ENCODE measurements around the gene RABGEF1.
"Not testable (repeated sequence)": the region's sequence is repeated elsewhere in the genome, so short reads cannot be mapped to it uniquely, and the experiment has no call there.

RABGEF1 gene

DNA sequence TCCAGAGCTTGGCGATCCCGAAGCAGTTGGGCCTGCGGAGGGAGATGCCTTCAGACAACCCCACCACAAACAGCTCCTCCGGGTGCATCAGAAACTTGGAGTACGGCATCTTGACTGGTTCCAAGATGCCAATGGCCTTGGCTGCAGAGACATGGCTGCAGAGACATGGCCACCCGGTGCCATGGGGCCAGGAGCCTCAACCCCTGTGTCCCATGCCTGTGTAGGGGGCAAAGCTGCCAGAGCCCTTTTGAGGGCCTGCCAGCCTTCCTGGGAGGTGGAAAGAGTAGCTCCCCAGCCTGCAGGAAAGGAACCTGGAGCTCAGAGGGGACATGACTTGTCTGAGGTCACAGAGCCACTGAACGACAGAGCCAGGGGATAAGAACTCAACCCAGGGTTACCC, 83.5 kb downstream of the RABGEF1 start:
- Histone ChIP-seq H3K9me3 (ENCODE audit: insufficient read depth, low read depth, low read length) (no peaks in the 10 kb centered on the region), H3K9ac (ENCODE audit: low read depth, low read length) (no peak overlapping the region), H3K4me3 (ENCODE audit: low read length) (no peak overlapping the region), H3K36me3 (ENCODE audit: insufficient read depth, low read depth, low read length) (no peaks in the 10 kb centered on the region), H3K4me1 (ENCODE audit: insufficient read depth, low read length) (no peaks in the 10 kb centered on the region), H3K27ac (ENCODE audit: low read length) (no peak overlapping the region), H3K27me3 (ENCODE audit: insufficient read depth, low read length) (no peaks in the 10 kb centered on the region)

DNA sequence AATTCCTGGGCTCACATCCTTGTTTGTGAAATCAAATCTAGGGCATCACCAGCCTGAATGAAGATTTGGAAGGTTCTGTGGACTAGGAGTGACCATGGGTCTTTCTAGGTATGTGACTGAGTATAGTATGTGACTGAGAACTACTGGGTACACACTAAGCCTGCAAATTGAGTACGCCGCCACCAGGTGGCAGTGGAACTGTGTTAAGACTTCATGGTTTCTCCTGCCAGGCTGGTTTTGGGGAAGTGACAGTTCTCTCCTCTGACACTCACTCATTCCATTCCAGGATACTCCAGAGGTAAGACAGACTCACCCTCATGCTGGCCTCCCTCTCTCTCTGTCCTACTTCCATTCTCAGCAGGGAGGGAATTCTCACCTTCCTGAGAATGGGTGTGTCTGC, 85.0 kb downstream of the RABGEF1 start:
- H3K4me3 ChIP-seq (ENCODE audit: low read length); H3K9ac ChIP-seq (ENCODE audit: low read depth, low read length); H3K27ac ChIP-seq (ENCODE audit: low read length); H3K4me1 ChIP-seq (ENCODE audit: insufficient read depth, low read length); H3K27me3 ChIP-seq (ENCODE audit: insufficient read depth, low read length); H3K9me3 ChIP-seq (ENCODE audit: insufficient read depth, low read depth, low read length); H3K36me3 ChIP-seq (ENCODE audit: insufficient read depth, low read depth, low read length): not testable (repeated sequence)

DNA sequence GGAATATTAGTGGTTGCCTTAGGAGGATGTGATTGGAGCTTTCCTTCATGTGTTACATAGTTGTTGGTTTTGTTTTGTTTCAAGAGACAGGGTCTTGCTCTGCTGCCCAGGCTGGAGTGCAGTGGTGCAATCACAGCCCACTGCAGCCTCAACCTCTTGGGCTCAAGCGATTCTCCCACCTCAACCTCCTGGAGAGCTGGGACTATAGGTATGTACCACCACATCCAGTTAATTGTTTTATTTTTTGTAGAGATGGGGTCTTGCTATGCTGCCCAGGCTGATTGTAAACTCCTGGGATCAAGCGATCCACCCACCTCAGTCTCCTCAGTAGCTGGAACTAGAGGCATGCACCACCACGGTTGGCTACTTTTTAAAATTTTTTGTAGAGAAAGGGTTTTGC, 86.1 kb downstream of the RABGEF1 start:
- no peak overlapping the region for H3K27ac ChIP-seq (ENCODE audit: low read length)
- no peak overlapping the region for H3K4me3 ChIP-seq (ENCODE audit: low read length)
- no peaks in the 10 kb centered on the region for H3K27me3 ChIP-seq (ENCODE audit: insufficient read depth, low read length)
- no peaks in the 10 kb centered on the region for H3K9me3 ChIP-seq (ENCODE audit: insufficient read depth, low read depth, low read length)
- H3K9ac ChIP-seq (ENCODE audit: low read depth, low read length) = no peak overlapping the region
- H3K4me1 ChIP-seq (ENCODE audit: insufficient read depth, low read length) = no peaks in the 10 kb centered on the region
- H3K36me3 ChIP-seq (ENCODE audit: insufficient read depth, low read depth, low read length) = no peaks in the 10 kb centered on the region

DNA sequence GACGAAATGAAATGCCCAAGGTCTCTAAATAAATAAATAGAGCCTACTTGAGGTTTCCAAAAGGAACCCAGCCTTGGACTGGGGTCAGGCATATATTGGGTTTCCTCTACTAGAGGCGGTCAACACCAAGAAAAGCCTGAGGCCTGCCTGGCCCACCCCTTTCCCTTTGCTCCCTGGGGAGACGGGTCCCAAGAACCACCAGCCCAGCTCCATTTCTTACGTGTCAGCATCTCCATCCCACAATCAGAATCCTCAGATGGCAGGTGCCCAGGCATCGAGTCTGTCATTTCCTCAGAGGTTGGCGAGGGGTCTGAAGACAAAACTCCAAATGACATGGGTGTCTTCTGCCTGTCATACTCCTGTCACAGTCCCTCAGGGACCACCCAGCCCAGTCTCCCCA, 90.4 kb downstream of the RABGEF1 start:
- H3K9me3 ChIP-seq (ENCODE audit: insufficient read depth, low read depth, low read length); H3K4me3 ChIP-seq (ENCODE audit: low read length); H3K36me3 ChIP-seq (ENCODE audit: insufficient read depth, low read depth, low read length); H3K9ac ChIP-seq (ENCODE audit: low read depth, low read length); H3K27me3 ChIP-seq (ENCODE audit: insufficient read depth, low read length); H3K27ac ChIP-seq (ENCODE audit: low read length); H3K4me1 ChIP-seq (ENCODE audit: insufficient read depth, low read length): not testable (repeated sequence)

DNA sequence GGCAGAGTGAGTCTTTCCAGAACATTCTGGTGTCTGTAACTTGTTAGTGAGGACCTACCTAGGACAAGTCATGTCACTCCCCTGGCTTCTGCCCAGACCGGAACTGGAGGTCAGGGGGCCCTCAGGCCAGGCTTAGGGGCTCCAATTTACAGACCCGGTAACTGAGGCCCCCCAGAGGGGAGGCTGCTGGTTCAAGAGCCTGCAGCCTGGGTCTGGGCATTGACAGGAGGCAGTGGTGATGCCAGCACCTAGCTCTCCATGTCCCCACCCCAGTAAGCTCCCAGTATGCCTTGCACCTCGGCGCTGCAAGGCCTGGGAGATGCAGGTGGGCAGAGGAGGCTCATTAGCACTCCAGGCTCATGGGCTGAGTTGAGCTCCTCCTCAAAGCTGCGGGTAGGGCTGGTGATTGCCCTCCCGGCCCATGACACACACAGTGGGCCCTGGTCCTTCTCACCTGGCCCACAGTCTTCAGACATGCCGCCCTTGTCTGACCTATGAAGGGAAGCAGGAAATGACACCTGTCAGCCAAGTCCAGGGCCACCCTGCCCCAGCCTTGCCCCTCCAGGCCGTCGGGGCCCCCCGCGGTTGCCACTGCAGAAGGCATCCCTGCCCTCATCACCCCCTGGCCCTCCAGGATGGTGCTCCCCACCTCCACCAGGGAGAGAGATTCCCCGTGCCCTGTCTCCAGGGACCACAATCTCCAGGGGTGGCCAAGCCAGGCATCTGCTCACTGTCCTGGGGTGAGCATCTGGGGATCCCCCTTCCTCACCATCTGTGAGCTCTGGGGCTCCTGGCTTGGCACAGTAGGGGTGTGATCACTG, 92.2 kb downstream of the RABGEF1 start:
- H3K9me3 ChIP-seq (ENCODE audit: insufficient read depth, low read depth, low read length) = no peaks in the 10 kb centered on the region
- H3K4me1 ChIP-seq (ENCODE audit: insufficient read depth, low read length) = no peaks in the 10 kb centered on the region
- H3K9ac ChIP-seq (ENCODE audit: low read depth, low read length) = no peak overlapping the region
- H3K36me3 ChIP-seq (ENCODE audit: insufficient read depth, low read depth, low read length) = no peaks in the 10 kb centered on the region
- no peak overlapping the region for H3K27ac ChIP-seq (ENCODE audit: low read length)
- H3K27me3 ChIP-seq (ENCODE audit: insufficient read depth, low read length) = no peaks in the 10 kb centered on the region
- no peak overlapping the region for H3K4me3 ChIP-seq (ENCODE audit: low read length)

DNA sequence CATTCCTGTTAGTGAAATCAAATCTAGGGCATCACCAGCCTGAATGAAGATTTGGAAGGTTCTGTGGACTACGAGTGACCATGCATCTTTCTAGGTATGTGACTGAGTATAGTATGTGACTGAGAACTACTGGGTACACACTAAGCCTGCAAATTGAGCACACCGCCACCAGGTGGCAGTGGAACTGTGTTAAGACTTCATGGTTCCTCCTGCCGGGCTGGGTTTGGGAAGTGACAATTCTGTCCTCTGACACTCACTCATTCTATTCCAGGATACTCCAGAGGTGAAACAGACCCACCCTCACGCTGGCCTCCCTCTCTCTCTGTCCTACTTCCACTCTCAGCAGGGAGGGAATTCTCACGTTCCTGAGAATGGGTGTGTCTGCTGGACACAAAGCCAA, 96.5 kb downstream of the RABGEF1 start:
- Histone ChIP-seq H3K36me3 (ENCODE audit: insufficient read depth, low read depth, low read length) (no peaks in the 10 kb centered on the region), H3K4me1 (ENCODE audit: insufficient read depth, low read length) (no peaks in the 10 kb centered on the region), H3K27ac (ENCODE audit: low read length) (no peak overlapping the region), H3K27me3 (ENCODE audit: insufficient read depth, low read length) (no peaks in the 10 kb centered on the region), H3K9me3 (ENCODE audit: insufficient read depth, low read depth, low read length) (no peaks in the 10 kb centered on the region), H3K9ac (ENCODE audit: low read depth, low read length) (no peak overlapping the region), H3K4me3 (ENCODE audit: low read length) (no peak overlapping the region)

DNA sequence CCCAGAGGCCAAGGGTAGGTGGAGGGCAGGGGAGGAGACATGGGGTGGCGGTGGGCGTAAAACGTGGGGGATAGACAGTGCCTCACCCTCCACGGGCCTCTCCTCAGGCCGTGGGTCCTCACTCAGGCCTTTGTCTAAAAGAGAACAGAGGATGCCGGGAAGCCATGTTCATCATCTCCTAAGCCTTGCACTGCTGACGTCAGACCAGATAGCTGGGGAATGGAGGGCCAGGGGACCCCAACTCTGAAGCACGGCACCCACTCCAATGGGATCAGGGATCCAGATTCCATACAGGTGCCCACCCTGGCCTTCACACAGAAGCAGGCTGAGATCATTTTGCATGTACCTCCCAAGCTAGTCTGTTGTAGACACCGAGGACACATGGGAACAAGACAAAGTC, 97.1 kb downstream of the RABGEF1 start:
- H3K9me3 ChIP-seq (ENCODE audit: insufficient read depth, low read depth, low read length) = no peaks in the 10 kb centered on the region
- no peaks in the 10 kb centered on the region for H3K27me3 ChIP-seq (ENCODE audit: insufficient read depth, low read length)
- H3K4me3 ChIP-seq (ENCODE audit: low read length) = no peak overlapping the region
- no peaks in the 10 kb centered on the region for H3K4me1 ChIP-seq (ENCODE audit: insufficient read depth, low read length)
- no peak overlapping the region for H3K9ac ChIP-seq (ENCODE audit: low read depth, low read length)
- H3K27ac ChIP-seq (ENCODE audit: low read length) = no peak overlapping the region
- H3K36me3 ChIP-seq (ENCODE audit: insufficient read depth, low read depth, low read length) = no peaks in the 10 kb centered on the region

DNA sequence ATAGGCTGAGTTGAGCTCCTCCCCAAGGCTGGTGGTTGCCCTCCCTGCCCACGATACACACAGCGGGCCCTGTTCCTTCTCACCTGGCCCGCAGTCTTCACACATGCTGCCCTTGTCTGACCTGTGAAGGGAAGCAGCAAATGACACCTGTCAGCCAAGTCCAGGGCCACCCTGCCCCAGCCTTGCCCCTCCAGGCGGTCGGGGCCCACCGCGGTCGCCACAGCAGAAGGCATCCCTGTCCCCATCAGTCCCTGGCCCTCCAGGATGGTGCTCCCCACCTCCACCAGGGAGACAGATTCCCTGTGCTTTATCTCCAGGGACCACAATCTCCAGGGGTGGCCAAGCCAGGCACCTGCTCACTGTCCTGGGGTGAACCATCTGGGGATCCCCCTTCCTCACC, 99.3 kb downstream of the RABGEF1 start:
- Histone ChIP-seq H3K36me3 (ENCODE audit: insufficient read depth, low read depth, low read length) (no peaks in the 10 kb centered on the region), H3K4me1 (ENCODE audit: insufficient read depth, low read length) (no peaks in the 10 kb centered on the region), H3K27ac (ENCODE audit: low read length) (no peak overlapping the region), H3K4me3 (ENCODE audit: low read length) (no peak overlapping the region), H3K9me3 (ENCODE audit: insufficient read depth, low read depth, low read length) (no peaks in the 10 kb centered on the region), H3K27me3 (ENCODE audit: insufficient read depth, low read length) (no peaks in the 10 kb centered on the region), H3K9ac (ENCODE audit: low read depth, low read length) (no peak overlapping the region)

DNA sequence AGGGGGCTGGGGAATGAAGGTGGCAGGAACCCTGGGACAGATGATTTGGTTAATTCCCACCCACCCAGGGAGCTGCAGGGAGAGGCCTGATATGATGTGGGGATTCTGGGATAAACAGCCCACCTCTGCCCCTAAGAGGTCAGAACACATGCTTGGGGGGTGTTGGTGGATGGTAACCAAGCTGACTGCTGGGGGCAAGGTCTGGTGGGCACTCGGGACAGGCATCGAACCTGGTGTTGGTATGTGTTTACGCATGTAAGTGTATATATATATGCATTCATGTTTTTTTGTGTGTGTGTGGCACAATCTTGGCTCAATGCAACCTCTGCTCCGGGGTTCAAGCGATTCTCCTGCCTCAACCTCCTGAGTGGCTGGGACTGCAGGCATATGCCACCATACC, 99.8 kb downstream of the RABGEF1 start:
- H3K27ac ChIP-seq (ENCODE audit: low read length) = no peak overlapping the region
- H3K4me3 ChIP-seq (ENCODE audit: low read length) = no peak overlapping the region
- H3K36me3 ChIP-seq (ENCODE audit: insufficient read depth, low read depth, low read length) = no peaks in the 10 kb centered on the region
- no peak overlapping the region for H3K9ac ChIP-seq (ENCODE audit: low read depth, low read length)
- H3K27me3 ChIP-seq (ENCODE audit: insufficient read depth, low read length) = no peaks in the 10 kb centered on the region
- no peaks in the 10 kb centered on the region for H3K9me3 ChIP-seq (ENCODE audit: insufficient read depth, low read depth, low read length)
- H3K4me1 ChIP-seq (ENCODE audit: insufficient read depth, low read length) = peaks cover 3% of the 10 kb centered on the region; the same call in 1 of the 2 replicates

DNA sequence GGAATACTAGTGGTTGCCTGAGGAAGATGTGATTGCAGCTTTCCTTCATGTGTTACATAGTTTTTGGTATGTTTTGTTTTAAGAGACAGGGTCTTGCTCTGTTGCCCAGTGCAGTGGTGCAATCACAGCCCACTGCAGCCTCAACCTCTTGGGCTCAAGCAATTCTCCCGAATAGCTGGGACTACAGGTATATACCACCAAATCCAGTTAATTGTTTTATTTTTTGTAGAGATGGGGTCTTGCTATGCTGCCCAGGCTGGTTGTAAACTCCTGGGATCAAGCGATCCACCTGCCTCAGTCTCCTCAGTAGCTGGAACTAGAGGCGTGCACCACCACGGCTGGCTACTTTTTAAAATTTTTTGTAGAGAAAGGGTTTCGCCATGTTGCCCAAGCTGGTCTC, 101.4 kb downstream of the RABGEF1 start:
- no peak overlapping the region for H3K4me3 ChIP-seq (ENCODE audit: low read length)
- H3K9ac ChIP-seq (ENCODE audit: low read depth, low read length) = no peak overlapping the region
- H3K9me3 ChIP-seq (ENCODE audit: insufficient read depth, low read depth, low read length) = no peaks in the 10 kb centered on the region
- no peaks in the 10 kb centered on the region for H3K36me3 ChIP-seq (ENCODE audit: insufficient read depth, low read depth, low read length)
- no peak overlapping the region for H3K27ac ChIP-seq (ENCODE audit: low read length)
- H3K27me3 ChIP-seq (ENCODE audit: insufficient read depth, low read length) = no peaks in the 10 kb centered on the region
- H3K4me1 ChIP-seq (ENCODE audit: insufficient read depth, low read length) = peaks cover 6% of the 10 kb centered on the region; the same call in 1 of the 2 replicates

DNA sequence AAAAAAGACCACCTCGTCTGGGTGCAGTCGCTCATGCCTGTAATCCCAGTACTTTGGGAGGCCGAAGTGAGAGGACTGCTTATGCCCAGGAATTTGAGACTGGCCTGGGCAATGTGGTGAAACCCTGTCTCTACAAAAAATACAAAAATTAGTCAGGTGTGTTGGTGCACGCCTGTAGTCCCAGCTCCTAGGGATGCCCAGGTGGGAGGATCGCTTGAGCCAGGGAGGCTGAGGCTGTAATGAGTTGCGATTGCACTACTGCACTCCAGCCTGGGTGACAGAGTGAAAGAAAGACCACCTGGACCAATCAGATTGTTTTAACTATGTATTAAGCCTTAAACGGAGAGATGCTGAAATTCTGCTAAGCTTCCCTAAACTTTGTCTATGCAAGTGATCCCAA, 103.0 kb downstream of the RABGEF1 start:
- not testable (repeated sequence) for H3K9me3 ChIP-seq (ENCODE audit: insufficient read depth, low read depth, low read length); H3K27ac ChIP-seq (ENCODE audit: low read length); H3K36me3 ChIP-seq (ENCODE audit: insufficient read depth, low read depth, low read length); H3K4me1 ChIP-seq (ENCODE audit: insufficient read depth, low read length); H3K27me3 ChIP-seq (ENCODE audit: insufficient read depth, low read length)
- H3K9ac ChIP-seq (ENCODE audit: low read depth, low read length) = peak overlapping the region; percentile 98; the same call in 1 of the 2 replicates
- H3K4me3 ChIP-seq (ENCODE audit: low read length) = peak overlapping the region; percentile 81

DNA sequence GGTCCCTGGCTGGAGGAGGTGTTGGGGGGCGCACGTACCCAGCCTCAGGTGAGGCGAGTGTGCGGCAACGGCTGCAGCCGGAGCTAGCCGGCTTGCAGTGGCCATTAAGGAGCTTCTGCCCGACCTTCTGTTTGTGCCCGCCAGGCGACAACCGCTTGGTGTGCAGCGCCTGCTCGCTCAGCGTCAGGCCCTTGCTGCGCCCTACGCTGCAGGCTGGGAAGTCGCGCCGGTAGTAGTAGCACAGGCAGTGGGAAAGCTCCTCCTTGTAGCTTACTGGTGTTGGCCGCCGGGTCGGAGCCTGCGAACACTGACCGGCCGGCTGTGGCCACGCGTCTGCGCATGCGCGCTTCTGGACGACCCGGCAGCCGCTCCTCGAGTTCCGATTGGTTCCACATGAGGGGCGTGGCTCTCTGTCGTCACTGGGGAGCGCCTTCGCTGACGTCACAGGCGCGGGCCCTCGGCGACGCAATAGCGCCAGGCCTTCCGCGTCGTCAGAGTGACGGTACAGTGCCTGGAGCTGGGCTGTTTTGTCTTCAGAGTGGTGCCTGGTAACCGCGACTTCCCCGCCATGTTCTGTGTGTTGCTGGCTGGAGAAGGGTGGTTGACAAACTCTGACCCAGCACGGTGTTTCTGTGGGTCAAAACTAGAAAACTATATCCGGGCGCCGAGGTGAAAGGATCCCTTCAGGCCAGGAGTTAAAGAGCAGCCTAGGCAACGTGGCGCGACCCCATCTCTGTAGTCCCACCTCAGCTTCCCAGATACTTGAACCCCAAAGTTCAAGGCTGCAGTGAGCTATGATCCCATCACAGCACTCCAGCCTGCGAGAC, 104.2 kb downstream of the RABGEF1 start:
- Histone ChIP-seq H3K4me3 (ENCODE audit: low read length) (peak overlapping the region; percentile 81), H3K4me1 (ENCODE audit: insufficient read depth, low read length) (peaks cover 6% of the 10 kb centered on the region; the same call in 1 of the 2 replicates), H3K36me3 (ENCODE audit: insufficient read depth, low read depth, low read length) (no peaks in the 10 kb centered on the region), H3K27ac (ENCODE audit: low read length) (peak overlapping the region; percentile 98), H3K27me3 (ENCODE audit: insufficient read depth, low read length) (no peaks in the 10 kb centered on the region), H3K9me3 (ENCODE audit: insufficient read depth, low read depth, low read length) (no peaks in the 10 kb centered on the region), H3K9ac (ENCODE audit: low read depth, low read length) (peak overlapping the region; percentile 98)

Data from iPS-20b (cell line).